ENCODE data around the gene SLC39A13.

SLC39A13 gene

DNA sequence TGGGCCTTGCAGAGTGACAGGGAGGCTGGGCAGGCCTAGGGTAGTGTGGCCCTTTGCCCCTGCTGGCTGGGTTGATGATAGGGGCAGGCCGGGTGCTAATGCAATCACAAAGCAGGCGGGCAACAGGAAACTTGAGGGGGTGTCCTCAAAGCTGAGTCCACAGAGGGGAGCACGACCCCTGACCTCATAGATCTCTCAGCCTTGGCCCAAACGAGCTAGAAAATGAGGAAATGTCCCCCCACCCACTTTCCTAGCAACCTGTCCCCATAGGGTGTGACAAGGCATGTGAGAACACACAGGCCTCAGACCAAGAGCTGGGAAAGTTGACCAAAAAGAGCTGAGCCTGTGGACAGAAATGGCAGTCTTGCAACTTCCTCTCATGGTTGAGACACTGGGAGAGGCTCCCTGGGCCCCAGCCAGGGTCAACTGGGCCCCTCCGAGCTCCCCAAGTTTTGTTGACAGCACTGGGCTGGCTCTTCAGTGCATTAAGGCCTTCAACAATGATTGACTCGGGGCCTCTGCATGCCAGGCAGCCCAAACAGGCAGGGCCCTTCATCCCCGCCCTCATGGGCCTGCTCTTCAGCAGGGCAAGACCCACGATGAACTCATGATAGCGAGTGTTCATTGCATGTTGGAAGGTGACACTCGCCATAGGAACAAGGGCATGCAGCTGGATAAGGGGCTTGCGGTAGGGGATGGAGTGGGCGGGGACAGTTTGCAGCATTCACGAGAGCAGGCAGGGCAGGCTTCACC lies 20.3 kb upstream of the SLC39A13 start:
- DNase-seq, result no peak

DNA sequence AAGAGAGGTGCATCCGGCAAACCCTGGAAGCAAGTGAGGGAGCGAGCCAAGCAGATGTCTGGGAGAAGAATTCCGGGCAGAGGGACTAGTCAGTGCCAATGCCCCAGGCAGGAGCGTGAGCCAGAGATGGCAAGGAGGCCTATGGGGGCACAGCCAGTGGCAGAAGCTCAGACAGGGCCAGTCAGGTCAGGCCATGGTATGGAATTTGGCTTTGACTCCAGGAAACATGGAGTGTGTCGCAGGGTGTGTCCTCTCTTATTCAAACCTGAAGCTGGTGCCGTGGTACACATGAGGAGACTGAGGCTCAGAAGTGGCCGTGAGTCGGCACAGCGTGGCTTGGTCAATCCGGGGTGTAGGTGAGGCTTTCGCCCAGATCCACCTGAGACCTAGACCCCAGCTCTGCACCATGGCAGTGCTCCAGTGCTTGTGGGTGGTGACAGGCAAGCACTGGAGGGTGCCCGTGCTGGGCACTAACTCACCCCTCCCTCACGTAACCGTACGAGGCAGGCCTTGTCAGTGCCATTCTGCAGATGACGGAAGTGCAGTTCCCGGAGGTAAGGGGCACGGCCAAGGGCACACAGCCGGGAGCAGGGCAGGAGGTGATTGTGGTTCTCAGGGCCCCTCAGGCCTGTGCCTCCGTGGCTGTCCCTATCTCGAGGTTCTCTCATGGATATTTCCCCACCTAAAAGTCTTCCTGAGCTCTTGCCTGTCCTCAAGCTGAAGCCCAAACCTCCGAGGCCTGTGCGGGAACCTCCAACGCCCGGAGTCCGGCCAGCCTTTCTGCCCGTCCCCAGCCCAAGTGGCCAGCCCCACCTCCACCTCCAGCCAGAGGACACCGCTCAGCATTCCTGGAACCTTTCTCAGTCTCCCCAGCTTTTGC lies 19.5 kb upstream of the SLC39A13 start:
- no peak for DNase-seq

DNA sequence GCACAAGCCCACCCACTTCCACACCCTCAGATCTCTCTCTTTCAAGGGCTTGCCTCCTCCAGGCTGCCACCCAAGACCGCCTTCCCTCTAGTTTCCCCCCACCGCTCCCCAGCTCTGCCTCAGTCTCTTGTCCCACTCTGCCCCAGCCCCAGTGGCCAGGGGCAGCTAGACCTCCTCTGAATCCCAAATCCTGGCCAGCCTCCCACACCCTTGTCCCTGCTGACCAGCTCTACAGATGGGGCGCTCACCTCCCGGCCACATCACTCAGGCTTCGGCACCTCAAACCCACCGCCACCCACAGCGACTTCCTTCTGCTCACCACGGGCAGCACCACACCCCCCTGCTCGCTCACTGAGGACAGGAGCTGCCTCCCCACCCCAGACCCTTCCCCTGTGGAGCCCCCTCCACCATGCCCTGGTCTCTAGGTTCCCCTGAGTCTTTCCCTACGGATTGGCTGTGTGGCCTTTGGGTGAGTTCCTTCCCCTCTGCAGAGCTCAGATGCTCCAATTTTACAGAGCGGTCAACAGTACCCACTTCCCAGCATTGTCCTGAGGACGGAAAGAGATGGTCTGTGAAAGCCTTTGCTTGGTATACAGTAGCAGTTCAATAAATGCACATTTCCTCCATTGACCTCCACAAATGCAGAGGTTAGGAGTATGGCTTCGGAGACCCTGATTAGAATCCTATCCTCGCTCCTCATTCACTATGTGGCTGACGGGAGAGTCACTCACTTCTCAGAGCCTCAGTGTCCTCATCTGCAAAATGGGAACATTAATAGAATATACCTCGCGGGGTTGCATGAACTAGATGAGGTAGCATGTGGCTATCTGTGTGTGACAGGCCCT lies 18.6 kb upstream of the SLC39A13 start:
- DNase-seq, result no peak

DNA sequence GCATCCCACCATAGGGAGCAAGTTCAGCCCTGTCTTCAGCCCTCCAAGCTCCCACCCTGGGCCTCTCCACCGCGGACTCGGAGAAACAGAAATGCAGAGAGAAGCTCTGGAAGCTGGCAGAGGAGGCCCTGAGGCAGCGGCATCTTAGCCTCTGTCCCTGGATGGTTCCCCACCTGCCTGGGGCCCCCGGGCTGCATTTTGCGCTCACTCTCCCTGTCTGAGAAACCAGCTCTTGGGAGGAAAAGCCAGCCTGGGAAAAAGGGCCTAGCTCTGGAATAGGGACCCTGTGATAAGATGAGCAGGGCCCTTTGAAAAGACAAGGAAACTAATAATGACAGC lies 18.0 kb upstream of the SLC39A13 start:
- no peak for DNase-seq

GRCh38 chr11:47391077-47391583 lies 17.3 kb upstream of the SLC39A13 start:
- no peak for DNase-seq

DNA sequence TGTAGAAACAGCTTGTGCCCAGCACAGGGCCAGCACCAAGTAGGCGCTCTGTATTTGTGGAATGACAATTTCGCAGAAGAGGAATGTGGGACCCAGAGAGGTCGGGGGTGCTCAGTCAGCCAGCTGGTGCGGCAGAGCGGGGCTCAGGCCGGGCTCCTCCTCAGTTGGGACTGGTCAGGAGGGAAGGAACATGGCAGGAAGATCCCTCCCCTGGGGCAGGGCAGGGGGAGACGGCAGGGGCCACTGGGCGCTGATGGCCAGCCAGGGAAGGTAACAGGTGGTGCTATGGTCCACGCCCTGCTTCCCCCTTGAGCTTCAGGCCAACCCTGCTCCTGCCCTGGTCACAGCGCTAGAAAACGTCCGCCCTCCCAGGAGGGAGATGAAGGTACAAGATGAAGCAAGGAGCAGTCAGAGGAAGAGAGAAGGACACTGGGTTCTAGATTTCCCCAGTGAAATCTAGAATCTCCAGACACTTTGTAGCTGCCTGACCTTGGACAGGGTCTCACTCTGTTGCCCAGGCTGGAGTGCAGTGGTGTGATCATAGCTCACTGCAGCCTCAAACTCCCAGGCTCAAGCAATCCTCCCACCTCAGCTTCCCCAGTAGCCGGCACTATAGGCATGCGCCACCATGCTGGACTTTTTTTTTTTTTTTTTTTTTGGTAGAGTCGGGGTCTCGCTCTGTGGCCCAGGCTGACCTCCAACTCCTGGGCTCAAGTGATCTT lies 16.5 kb upstream of the SLC39A13 start:
- no peak for DNase-seq

GRCh38 chr11:47392546-47393162 lies 15.7 kb upstream of the SLC39A13 start:
- DNase-seq, result no peak

DNA sequence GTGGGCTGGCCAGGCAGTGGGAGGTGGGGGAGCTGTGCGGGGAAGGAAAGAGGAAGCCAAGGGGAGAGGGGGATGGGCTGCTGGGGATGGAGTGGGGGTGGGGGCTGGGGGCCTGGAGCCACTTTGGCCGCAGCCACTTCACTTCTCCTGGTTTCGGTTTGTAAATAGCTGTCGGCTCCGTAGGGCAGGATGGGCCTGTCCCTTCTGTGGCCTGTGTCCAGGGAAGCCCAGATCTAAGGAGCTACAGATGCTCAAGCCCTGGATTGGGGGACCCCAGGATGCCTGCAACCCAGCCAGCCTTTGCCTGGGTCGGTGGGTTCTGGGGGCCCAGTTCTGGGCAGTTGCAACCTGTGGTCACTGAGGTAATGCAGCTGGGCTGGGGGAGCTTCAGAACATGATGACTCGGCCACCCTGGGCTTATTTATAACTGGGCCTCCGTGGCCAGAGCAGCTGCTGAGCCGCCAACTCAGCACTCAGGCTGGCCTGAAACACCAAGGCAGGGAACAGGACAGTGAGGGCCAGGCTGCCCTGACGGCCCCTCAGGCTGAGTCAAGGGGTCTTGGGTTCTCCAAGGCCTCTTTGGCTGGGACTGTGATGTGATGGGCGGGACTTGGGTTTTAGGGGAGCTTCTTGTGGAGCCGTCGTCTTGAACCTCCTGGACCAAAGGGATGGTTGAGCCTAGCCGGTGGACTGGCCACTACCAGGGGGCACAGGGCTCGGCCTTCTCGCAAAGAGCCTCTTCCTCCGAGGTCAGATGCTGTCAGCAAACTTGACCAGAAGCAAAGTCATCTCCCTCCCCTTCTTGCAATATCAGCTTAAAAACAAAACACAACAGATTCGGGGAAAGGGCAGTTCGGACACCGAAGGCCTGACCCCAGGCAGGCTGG lies 15.0 kb upstream of the SLC39A13 start:
- DNase-seq, result no peak

DNA sequence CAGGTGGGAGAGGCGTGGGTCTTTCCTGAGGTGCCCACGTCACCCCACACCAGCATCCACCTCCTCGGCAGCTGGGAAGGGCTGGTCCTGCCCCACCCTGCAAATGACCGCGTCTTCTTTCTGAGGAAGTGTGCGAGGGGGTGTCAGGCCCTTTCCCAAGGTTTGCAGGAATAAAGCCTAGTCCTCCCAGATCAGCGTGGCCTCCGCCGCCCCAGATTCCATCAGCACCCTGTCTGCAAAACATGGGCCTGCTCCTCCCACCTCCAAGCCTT lies 14.4 kb upstream of the SLC39A13 start:
- no peak for DNase-seq

GRCh38 chr11:47394322-47395222 lies 13.8 kb upstream of the SLC39A13 start:
- DNase-seq, result peak; percentile 67

DNA sequence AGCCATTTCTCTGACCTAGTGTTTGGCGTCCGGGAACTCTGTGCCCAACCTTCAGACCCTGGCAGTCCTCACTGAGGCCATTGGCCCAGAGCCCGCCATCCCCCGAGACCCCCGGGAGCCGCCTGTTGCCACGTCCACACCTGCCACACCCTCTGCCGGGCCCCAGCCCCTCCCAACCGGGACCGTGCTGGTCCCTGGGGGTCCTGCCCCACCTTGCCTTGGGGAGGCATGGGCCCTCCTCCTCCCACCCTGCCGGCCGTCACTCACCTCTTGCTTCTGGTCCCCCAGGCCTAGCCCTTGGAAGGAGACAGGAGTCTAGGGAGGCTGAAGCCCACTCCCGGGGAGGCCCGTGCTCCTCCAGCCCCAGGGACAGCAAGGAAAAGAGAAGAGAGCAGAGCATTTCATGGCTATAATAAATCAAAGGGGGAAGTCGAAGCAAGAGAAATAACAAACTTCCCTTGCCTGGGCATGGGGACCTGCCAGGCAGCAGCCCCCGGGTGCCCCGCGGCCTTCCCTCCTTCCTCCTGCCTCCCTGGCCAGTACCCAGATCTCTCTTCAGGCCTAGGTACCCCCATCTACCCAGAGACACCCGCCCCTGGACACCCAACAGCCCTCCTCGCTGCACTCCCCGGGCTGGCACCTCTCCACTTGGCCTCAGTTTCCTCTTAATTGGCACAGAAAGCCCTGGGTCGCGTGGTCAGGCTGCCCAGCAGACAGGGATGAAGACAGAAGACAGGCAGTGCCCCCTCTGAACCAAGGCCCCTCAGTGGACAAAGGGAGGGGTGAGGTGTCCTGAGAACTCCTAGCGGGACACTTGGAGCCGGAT lies 13.0 kb upstream of the SLC39A13 start:
- no peak for DNase-seq

DNA sequence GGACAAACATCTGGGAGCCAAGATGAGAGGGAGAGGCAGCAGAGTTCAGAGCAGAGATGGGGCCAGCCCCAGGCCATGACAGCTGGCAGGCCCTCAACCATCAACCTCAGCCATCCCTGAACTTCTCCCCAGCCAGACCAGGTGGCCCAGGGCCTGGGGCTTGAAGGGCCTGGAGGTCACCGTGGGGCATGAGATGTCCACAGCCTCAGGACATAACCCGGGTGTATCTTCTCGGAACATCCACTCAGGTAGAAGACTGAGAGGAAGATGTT lies 12.4 kb upstream of the SLC39A13 start:
- no peak for DNase-seq

GRCh38 chr11:47398011-47398410 lies 10.4 kb upstream of the SLC39A13 start:
- no peak for DNase-seq

- DNase-seq, result no peak
These were observed 9.8 kb upstream of the SLC39A13 start for GRCh38 chr11:47398551-47398950.

DNA sequence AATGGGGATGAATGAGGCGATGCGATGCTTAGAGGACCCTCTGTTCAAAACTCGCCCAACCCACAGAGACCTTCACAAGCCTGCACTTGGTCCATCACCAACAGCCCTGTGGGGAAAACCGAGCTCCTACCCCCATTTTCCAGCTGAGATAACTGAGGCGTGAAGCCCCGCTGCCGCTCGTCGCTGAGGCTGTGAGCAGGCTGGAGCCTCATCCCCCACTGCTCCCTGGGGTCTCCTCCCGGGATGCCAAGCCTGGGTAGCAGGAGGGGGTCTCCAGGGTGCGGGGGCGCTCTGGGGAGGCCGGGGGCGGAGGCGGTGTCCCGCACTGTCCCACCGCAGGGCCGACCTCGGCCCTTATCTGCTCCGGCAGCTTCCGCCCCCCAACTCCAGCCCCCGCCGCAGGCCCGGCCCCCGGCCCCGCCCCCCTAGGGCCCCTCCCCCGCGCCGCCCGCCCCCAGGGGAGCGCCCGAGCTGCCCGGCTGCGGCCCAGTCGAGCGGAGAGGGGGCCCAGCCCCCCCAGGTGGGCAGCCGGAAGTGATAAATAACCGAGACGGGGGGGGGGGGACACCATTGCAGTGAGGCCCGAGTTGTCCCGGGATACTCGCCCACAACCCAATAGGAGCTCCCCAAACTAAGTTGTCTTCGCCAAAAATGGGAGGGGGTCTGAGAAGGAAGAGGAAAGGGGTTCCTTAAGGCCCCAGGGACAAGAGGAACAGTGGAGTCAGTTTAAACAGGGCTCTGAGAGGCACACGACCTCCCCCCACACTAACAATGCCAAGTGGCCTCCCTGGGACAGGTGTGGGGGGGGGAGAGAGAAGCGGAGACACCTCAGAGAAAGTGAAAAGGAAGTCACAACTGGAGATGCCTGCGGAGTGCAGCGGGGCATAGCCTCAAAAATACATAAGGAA lies 8.3 kb upstream of the SLC39A13 start:
- no peak for DNase-seq

- DNase-seq, result no peak
These were observed 7.6 kb upstream of the SLC39A13 start for GRCh38 chr11:47400768-47401279.

DNA sequence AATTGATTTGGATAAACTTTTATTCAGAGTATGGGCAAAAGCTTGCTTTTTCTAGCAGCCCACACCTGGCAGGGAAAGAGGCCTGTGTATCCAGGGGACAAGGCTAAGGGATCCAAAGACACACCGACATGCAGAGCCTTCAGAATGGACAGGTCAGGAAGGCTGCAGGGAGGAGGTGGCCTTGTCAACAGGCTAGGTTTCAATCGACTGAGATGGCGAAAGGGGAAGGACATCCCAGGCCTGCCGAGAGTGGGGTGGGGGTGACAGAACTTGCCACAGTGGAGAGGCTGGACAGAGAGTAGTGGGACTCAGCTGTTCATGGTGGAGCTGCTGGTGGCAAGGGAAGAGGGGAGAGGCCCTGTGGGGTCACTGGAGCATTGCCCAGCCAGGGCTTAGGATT lies 5.3 kb upstream of the SLC39A13 start:
- DNase-seq, result no peak

DNA sequence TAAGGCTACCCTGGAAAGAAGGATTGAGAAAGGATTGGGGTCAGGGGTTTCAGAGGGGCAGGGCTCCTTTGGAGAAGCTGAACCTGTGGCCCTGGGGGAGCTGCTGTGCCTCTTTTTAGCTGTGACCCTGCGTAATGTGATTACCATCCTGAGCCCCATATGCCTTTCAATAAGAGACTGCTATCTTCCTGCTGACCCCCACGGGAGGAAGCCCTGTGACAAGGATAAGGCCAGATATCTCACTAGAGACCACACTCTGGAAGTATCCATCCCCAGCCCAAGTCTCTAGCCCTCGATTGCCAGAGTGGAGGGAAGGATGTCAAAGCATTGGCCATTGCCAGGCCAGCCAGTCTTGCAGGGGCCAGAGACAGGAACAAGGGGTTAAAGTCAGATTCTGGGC lies 4.8 kb upstream of the SLC39A13 start:
- no peak for DNase-seq
